Measurements from ENCODE around the gene DFFA.
A peak's percentile ranks its signal among the peaks of the same experiment; 100 is the strongest.
"Not testable (repeated sequence)": the region's sequence is repeated elsewhere in the genome, so short reads cannot be mapped to it uniquely, and the experiment has no call there.

DFFA gene, protein sequence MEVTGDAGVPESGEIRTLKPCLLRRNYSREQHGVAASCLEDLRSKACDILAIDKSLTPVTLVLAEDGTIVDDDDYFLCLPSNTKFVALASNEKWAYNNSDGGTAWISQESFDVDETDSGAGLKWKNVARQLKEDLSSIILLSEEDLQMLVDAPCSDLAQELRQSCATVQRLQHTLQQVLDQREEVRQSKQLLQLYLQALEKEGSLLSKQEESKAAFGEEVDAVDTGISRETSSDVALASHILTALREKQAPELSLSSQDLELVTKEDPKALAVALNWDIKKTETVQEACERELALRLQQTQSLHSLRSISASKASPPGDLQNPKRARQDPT

DNA sequence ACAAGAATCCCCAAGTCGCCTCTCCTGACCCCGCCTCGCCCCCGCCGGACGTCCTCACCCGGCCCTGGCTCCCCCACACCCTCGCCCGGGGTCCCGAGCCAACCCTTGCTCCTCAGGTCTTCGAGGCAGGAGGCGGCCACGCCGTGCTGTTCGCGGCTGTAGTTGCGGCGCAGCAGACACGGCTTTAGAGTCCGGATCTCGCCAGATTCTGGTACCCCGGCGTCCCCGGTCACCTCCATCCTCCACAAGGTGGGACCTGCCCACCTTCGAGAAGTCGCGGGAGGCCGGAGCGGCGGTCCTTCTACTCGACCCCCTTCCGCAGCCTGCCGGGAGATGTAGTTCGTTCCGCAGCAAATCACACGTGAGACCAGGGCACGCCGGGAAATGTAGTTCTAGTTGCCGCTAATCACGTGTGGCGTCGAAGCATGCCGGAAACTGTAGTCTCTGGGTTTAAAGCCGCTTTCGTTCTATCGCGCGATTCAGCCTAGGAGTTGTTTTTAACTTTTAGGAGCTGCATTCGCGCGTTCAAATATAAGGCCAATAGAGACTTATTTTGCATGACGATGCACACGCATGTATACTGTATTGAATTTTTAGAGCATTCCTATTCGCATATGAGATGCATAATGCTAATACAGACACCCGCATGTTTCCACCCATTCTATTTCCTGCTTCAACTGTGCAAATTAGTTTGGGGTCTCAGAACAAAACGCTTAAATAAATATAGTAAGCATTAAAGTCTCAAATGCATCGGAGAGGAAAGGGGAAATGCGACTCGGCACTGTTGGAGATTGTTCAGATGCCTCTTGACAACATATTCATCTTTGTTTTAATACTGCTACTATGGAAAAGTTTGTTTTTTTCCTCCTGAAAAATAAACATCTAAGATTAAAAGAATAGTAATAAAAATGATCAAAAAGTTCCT, at the start of gene DFFA:
DFFA (minus strand) TSS at position 310 of the 925 bp plus-strand sequence; CDS start at position 239, 71 bp downstream.
- DNase-seq: peak; percentile 94

DNA sequence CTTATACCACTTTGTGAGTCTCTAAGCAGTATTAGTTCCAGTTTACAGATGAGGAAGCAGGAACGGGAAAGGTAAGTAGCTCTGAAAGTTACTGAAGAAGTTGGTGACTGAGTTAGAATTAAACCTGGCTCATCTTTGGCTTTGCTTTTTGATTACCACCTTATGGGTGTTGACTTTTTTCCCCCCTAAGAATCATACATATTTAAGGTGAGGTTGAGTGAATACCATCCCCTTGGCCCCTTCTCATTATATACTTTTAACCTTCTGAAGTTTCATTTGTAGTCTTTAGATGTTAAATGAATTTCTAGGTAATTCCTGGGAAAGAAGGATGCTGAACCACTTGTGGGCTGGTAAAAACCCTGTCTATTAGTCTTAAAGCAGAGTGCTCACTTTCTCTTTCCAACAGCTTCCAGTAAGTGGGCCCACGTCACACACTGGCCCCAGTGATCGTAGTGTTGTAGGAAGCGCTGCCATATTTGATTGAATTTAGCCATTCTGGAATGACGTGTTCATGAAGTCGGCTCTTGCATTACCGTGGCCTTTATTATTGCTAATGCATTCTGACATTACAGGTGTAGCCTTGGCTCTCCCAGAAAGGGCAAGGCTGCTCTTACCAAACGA, 49.3 kb upstream of the DFFA start:
- no peak for DNase-seq

DNA sequence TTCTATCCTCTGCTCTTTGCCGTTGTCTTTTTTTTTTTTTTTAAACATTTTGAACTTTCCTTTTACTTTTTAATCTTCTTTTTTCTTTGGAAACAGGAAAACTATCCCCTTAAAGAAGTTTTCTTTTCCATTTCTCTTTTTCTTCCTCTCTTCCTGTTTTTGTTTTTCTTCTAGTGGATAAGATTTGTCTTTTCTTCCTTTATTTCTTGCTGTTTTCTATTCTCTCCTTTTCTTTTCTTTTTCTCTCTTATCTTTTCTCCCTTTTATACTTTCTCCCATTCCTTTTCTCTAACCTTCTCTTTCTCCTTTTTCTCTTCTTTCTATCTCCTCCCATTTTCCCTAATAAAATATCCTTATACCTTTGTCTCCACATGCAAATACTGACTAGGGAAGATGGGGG, 48.6 kb upstream of the DFFA start:
- no peak for DNase-seq

DNA sequence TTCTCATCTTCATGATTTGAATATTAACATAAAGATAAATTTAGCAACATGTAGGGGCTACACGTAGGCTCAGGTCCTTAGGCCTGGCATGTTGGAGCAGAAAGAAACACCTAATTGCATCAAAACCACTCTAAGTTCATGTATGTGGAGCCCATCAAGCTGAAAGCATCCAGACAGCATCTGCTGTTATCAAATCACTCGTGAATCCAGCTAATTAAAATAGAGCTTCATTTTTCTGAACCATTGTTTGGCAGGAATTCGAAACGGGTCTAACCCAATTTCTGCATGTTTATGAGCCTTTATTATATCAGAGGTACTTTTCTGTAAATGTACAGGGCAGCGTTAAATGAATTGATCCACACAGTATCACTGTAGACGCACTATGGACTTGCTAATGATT, 48.2 kb upstream of the DFFA start:
- DNase-seq: no peak

DNA sequence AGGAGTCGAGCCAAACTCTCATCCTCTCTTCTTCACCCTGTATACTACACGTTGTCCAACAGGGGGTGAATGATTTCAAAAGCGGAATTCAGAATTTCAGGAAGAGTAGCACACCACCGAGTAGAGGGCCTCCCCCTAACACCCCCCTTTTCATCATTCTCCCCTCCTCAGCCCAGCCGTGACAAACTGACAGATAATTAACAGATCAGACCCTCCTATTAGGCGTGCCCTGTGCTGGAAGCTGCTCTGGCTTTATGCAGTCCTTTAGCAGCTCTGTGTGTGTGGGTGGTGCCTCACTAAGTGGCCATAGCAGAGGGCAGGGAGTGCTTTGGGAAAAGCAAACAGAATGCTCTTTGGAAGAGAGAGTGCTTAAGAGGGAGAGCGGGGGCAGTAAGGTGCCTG, 46.7 kb upstream of the DFFA start:
- no peak for DNase-seq

DNA sequence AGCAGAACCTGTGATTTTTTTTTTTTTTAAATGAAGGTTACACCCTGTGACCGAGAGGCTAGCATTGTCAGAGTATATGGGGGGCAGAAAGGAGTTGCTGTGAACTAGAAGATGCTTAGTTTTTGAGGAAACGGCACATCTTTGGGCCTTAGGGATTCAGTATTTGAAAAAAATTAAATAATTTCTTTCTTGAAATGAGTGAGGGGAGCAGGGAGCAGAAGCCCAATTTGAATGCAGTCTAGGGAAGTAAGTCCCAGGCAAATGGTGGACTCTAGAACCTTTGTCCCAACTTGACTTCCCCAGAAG, 45.3 kb upstream of the DFFA start:
- DNase-seq: no peak

DNA sequence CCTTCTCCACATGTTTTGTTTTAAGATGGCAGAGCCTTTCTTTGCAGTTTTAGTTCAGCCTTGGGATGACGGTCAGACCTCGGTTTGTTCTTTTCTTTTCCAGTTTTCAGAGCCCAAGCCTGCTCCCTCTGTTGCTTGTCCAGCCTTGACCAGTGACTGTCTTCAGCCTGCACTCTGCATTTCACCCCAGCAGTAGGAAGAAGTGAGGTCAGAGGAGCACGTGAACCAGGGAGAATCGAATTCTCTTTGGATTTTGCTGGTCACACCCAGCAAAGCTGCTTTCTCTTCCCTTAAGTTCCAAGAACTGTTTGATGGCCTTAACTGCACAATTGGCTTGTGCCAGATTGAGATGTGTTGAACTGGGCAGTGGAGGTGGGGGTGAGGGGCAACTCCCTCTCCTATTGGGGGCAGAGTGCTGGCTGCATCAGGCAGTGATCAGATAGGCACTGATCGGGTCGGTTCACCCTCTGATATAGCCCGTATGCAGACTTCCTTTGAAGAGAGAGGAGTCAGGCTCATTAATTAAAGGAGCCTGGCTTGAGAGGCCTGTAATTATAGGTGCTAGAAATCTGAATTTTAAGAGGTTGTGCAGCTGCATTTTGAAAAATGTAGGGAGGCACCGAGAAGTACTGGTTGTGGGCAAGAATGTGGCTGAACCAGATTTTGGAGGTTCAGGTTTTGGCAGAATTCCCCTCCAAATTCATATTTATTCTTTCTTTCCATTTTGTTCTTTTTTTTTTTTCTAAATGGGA, 44.8 kb upstream of the DFFA start:
- DNase-seq: no peak

DNA sequence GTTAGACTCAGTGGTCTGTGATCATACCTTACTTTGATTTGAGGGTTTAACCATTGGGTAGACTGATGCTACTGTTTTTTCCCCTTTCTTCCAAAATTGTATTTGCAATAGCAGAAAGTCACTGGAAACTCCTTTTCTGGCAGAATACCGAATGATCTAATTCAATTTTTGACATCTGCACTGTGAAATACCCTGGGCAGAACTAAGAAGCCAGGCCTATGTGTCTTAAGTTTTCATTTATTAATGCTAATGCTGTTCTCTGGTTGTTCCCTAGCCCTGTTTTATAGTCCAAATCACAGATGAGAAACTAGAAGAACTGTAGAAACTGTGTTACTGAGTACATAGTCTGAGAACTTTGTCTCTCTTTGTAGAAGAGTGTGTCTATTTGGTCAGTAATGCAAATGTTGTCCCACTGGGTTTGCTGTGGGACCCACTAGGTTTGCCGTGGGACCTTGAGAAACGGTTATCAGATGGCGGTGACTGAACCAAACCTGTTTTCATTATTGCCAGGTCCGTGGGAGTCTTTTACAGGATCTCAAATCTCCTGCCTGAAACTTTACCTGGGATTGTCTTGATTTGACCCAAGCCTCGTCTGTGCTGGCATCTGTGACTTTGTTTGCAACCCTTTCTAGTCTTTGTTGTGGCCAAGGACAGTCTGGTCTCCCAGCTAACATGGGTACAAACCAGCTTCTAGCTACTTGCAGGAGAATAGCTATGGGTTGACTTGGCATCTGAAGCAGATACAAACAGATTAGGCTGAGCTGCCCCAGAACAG, 43.8 kb upstream of the DFFA start:
- DNase-seq: no peak

DNA sequence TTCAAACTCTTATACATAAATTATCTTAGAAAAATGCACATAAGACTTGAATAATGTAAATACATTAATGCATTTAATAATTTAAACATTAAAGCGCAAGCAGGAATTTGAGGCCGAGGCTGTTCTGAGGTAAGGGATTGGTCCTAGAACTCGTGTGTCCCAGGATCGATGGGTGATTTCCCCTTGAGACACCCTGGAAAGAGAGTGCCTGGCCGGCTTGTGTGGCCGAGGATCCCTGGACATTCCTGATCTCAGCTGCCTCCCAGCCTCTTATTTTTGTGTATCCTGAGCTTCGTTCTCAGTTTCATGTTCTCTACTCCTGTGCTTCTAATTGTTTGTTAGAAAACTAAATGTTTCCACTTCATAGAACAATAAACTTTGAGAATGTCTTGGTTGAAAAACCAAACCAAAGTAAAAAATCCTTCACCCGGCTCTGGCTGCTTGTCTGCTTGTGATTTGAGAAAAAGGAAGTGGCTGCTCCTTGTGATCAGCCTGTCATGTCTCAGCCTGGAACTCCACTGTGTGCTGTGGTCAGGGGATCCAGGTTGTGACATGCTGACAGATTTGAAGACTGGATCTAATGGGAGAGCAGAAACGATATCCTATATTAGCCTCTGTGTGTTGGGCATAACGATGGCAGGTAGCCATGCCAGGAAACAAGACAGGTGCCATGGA, 43.1 kb upstream of the DFFA start:
- no peak for DNase-seq

DNA sequence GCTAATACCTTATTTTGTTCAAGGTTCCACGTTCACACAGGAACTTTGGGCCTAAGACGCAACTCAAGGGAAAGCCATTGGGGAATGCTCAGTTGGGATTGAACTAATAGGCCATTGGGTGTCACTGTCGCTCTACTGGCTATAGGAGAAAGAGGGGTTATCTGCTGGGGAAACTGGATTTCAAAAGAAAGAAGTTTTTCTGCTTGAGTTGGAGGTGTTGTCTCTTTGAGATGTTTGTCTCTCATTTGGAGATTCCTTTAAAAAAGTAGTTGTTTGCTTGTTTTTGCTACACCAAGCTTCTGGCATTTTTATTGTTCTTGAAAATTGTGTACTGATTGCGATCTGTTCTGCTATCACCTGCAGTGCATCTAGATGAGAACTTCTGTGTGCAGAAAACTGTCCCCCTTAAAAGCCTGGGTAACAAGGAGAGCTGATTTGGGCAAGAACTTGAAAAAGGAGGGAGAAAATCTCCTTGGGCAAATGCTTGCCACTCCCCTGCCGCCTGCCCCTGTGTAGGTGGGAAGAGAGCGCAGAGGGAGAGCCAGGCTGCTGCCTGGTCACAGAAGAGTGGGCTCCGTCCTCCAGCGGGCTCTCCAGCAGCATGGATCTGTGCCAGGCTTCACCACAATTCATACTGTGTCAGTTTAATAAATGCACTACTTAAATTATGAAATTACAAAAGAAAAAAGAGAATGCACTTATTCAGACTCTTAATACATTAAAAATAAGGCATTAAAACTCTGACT, 42.3 kb upstream of the DFFA start:
- DNase-seq: peak; percentile 17

DNA sequence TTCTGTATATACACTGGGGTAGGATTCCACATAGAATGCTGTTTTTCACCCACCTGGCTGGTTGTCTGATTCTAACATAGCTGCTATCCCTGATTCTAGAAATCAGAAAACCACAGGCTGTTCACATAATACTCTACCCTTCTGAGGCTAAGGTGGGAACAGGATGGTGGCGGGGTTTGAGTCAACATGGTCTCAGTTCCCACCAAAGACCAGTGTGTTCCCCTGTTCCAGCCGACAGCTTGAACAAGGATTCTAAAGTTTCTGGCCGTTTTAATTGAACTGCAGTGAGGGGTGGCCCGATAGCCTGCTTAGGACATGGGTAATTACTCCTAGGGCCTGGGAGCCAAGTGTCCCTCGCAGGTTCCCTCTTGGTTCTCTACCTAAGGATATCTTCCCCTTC, 40.9 kb upstream of the DFFA start:
- no peak for DNase-seq

DNA sequence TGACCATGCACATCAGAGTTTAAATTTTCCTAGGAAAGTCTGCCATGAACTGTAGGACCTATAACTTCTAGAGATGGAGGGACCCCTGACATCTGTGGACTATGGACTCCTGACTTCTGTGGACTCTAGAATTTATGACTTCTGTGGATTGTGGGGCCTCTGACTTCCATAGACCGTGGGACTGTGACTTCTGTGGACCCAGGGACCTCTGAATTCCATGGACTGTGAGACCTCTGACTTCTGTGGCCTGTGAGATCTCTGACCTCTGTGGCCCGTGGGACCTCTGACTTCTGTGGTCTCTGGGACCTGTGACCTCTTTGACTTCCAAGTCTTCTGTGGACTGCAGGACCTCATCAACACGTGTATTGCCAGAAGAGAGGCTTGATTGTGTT, 39.2 kb upstream of the DFFA start:
- DNase-seq: no peak

DNA sequence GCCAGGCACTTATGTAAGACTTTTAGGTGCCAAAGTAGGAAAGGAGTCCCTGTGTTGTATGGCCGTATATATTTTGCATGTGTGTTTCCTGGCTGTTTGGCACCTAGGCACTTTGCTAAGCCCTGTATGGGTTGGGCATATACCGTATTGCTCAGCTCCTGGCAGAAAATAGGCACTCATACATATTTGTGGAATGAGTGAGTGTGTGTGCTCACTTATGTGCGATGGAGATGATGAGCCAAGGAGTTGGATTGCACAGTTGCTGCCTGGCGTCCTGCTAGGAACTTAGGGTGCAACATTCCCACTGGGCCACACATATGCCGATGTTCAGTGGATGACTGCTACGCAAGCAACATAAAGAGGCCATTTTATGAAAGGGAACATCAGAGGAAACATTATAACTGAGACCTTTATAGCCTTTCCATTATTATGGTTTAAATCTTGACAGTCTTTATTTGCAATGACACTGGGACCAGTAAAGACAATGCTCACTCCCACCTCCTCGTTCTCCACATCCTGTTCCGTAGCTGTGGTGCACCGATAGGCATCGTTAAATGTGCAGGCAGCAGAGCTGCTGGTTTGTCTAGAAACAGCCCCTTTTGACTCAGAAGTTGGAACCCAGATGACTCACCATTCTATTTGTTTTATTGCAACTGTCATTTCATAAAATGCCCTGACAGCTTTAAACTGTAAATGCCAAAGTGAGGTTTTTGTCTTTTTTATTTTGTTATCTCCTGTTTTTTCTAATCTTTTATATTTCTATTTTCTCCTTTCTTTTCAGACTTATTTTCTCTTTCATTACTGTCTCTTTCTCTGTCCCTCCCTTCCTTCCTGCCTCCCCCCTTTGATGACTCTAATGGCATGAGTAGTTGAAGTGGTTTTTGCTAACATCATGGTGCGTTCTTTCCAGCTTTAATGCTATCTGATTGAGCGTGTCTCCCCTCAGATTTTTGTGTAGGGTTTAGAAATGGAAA, 38.5 kb upstream of the DFFA start:
- DNase-seq: peak; percentile 97

DNA sequence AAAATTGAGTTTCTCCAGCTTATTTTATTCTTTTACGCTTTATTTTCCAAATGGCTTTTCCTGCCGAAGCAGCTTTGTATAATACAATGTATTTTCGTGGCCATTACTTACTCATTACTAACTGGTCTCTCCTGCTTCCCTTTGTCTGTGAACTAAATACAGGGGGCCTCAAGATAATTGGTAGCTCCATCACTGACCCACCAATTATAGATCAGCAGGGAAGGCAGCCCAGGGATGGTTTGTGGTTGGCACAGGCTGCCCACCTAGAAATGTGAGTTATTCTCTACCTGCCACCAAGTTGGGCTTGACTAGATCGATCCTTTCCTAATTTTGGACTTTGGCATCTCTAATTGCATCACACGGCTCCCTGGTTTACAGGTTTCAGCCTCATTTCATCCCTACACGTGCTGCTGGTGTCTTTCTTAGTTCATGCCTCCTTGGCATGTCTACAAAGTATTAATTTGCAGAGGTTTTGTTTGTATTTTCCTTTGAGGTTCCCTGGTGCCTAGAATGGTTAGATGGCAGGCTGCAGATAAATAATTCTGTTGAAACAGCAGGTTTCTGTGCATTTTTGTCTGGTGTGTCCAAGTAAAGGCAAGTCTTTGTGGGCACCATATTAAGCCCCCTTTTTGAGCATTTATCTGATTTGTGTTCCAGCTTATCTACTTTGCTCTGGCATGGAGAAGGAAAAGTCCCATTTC, 37.6 kb upstream of the DFFA start:
- no peak for DNase-seq

DNA sequence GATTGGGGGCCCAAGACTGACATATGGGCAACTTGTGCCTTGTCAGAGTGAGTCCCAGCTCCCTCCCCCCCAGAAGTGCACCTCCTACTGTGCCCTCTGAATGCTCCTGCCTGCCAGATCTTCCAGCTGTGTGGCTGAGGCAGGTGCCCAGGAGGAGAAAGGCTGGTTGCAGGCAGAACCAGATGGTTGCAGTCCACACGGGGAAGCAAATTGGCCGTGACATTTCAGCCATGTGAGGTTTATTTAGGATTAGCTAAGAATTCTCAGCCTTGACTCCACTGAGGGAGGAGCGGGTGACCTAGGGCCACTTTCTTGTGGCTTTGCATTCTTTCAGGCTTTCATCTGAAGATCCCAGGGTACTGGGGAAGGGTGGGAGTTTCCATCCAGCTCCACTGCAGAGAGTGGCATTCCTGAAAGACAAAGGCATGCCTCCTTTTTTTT, 36.2 kb upstream of the DFFA start:
- DNase-seq: no peak

DNA sequence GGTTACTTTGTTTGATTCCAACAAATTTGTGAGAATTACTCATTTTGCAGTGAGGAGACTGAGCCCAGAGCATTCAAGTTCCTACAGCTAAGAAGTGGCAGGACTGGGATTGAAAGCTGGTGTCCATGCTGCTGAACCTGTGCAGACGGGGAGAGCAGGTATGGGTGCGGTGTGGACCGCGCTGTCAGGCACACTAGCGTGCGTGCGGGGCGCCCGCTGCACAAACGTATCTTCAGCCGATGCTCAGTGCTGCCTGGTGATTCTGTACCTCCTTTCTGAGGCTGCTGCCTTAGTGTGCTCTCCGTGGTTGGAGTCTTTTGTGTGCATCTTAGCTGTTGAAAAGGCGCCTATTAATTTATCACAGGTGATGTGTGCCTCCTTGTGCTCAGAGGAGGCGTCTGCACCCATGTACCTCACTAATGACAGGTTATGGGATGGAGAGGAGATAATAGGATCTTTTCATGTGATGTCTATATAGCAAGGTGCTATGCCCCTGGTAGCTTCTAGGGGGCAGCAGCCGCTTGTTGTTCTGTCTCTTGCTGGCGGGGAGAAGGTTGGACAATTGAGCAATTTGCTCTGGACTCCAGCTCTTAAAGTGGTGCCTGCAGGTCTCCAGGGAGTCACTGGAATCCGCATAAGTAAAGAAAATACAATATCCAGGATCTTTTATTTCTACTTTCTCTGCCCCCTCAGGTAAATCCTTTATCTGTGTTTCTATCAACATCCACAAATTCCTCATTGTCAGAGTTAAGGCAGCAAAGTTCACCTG, 35.0 kb upstream of the DFFA start:
- DNase-seq: peak; percentile 65

DNA sequence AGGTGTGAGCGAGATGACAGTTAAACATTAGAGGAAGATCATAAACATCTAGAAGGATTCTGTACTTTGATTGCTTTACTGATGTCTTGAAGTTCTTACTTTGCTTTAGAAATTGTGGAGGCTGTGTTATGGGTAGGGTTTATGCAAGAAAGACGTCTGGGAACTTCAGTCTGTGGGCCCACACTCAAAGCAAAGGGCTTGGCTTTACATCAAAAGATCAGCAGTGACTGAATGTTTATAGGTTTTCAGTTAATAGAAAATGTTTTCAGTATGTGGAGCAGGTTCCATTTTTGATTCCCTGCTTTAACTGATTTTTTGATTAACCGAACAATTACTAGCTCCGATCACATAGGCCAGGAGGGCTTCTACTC, 34.3 kb upstream of the DFFA start:
- no peak for DNase-seq

DNA sequence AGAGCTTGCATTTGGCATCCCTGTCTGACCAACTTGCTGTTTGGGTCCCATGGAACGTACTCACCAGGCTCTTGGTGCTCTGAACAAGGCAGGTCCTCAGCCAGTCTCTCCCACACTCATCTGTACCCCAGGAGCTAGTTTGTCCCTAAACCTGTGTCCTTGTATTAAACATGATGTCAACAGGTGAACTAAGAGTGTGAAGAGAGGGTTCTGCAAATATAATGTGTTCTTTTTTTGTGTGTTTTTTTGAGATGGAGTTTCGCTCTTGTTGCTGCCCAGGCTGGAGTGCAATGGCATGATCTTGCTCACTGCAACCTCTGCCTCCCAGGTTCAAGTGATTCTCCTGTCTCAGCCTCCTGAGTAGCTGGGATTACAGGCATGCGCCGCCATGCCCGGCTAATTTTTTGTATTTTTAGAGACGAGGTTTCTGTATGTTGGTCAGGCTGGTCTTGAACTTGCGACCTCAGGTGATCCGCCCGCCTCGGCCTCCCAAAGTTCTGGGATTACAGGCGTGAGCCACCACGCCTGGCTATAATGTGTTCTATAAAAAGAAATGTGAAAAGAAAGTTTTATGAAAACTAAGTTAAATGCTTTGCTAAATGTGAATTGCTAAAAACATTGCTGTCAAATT, 33.8 kb upstream of the DFFA start:
- DNase-seq: not testable (repeated sequence)

All from NCI-H226 (cell line).